GM23248 (cell line): ENCODE measurements around the gene CAST.

Experiments
- EZH2 ChIP-seq: fragments of 200-600 bp; sonication (generic); IDR thresholded peaks from 2 replicates; pipeline ENCODE4 v1.6.1; 2018; ENCODE audit warnings: antibody characterized with exemption, mild to moderate bottlenecking; ENCODE audit not compliant: insufficient read depth, poor library complexity, severe bottlenecking
- EZH2phosphoT487 ChIP-seq: fragments of 200-600 bp; sonication (generic); IDR thresholded peaks from 2 replicates; pipeline ENCODE4 v1.6.1; 2018; ENCODE audit warnings: antibody characterized with exemption, moderate library complexity, mild to moderate bottlenecking, low read depth; ENCODE audit not compliant: insufficient read depth

- TF ChIP-seq EZH2 (no peak), EZH2phosphoT487 (no peak)
These were observed 52.3 kb downstream of the CAST start for GRCh38 chr5:96714450-96714849.
